ENCODE data around the gene P2RX6.

- TF ChIP-seq EZH2 (IDR thresholded peaks at IDR 0.05; ENCODE audit: low read depth, unreplicated experiment) (no peak), CREB1 (CRISPR knock-in tag; IDR thresholded peaks at IDR 0.05; ENCODE audit: low read depth) (no peak), POLR2AphosphoS5 (IDR thresholded peaks at IDR 0.05; ENCODE audit: low read depth) (no peak), STAT1 (IDR thresholded peaks at IDR 0.05; ENCODE audit: unreplicated experiment) (no peak), EZH2phosphoT487 (IDR thresholded peaks at IDR 0.05; ENCODE audit: unreplicated experiment) (no peak), JUNB (IDR thresholded peaks at IDR 0.05; ENCODE audit: unreplicated experiment) (no peak), REST (IDR thresholded peaks at IDR 0.05; ENCODE audit: unreplicated experiment) (no peak)
- TF ChIP-seq, protein P1, sequence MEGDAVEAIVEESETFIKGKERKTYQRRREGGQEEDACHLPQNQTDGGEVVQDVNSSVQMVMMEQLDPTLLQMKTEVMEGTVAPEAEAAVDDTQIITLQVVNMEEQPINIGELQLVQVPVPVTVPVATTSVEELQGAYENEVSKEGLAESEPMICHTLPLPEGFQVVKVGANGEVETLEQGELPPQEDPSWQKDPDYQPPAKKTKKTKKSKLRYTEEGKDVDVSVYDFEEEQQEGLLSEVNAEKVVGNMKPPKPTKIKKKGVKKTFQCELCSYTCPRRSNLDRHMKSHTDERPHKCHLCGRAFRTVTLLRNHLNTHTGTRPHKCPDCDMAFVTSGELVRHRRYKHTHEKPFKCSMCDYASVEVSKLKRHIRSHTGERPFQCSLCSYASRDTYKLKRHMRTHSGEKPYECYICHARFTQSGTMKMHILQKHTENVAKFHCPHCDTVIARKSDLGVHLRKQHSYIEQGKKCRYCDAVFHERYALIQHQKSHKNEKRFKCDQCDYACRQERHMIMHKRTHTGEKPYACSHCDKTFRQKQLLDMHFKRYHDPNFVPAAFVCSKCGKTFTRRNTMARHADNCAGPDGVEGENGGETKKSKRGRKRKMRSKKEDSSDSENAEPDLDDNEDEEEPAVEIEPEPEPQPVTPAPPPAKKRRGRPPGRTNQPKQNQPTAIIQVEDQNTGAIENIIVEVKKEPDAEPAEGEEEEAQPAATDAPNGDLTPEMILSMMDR (conservative IDR thresholded peaks at IDR 0.05; ENCODE audit: low read depth in 2 of 2) = no peak
Observed at GRCh38 chr22:20996031-20996410, 18.9 kb upstream of the P2RX6 start.
